Panc1 (cell line): ENCODE data around the gene TRIM61.

Experiments
- CTCF ChIP-seq: fragments of 450-650 bp; IDR thresholded peaks from 2 replicates; pipeline ENCODE4 v1.5.1; 2017; ENCODE audit warnings: mild to moderate bottlenecking
- POLR2AphosphoS5 ChIP-seq: IDR thresholded peaks from 2 replicates; pipeline ENCODE4 v1.6.1; 2012; ENCODE audit warnings: mild to moderate bottlenecking, low read depth, low read length, moderate library complexity
- REST ChIP-seq, 2 experiments: IDR thresholded peaks; 2 replicates each; pipeline ENCODE4 v1.6.1; 2011 to 2012; ENCODE audit warnings: low read depth in 2 of 2, control low read depth in 1 of 2, low read length in 1 of 2, mild to moderate bottlenecking in 1 of 2, moderate library complexity in 1 of 2; ENCODE audit not compliant: insufficient read depth in 1 of 2

GRCh38 chr4:164997324-164997723 lies 19.9 kb upstream of the TRIM61 start:
- TF ChIP-seq POLR2AphosphoS5 (no peak), CTCF (peak; percentile 45), REST (IDR thresholded peaks at IDR 0.05; ENCODE audit: insufficient read depth in 1 of 2, low read depth in 2 of 2, low read length in 1 of 2) (no peak)
